Chondrocyte (in vitro differentiated cells): ENCODE measurements around the gene TMEM14C. TPM values are rescaled to one million over a fixed set of nuclear protein-coding genes. Genes with fewer than 3 reads are reported as not detected.

Experiments used
- DNase-seq: peaks from one replicate; pipeline ENCODE4 v3.0.0; 2021; ENCODE audit warnings: mixed read lengths, low spot score
- H3K27ac Mint-ChIP-seq: one replicate; pipeline ENCODE4 v1.8.0; 2021; ENCODE audit warnings: mild to moderate bottlenecking, moderate library complexity, mixed read lengths; ENCODE audit not compliant: unreplicated experiment
- H3K27me3 Mint-ChIP-seq: 2 replicates; pipeline ENCODE4 v1.8.0; 2021; ENCODE audit warnings: low read depth, mixed read lengths
- H3K36me3 Mint-ChIP-seq: 2 replicates; pipeline ENCODE4 v1.8.0; 2021; ENCODE audit warnings: low read depth, mixed read lengths
- H3K4me1 Mint-ChIP-seq: 2 replicates; pipeline ENCODE4 v1.8.0; 2021; ENCODE audit warnings: low read depth, mild to moderate bottlenecking, mixed read lengths
- H3K4me3 Mint-ChIP-seq: one replicate; pipeline ENCODE4 v1.8.0; 2021; ENCODE audit warnings: mild to moderate bottlenecking, moderate library complexity, mixed read lengths; ENCODE audit not compliant: unreplicated experiment
- H3K9me3 Mint-ChIP-seq: 2 replicates; pipeline ENCODE4 v1.8.0; 2021; ENCODE audit warnings: low read depth, mixed read lengths
- CTCF ChIP-seq: fragments of 200-600 bp; sonication (generic); IDR thresholded peaks from 2 replicates; pipeline ENCODE4 v1.5.0; 2021; ENCODE audit warnings: antibody characterized with exemption, mild to moderate bottlenecking, moderate library complexity
- total RNA-seq: library from RNA; stranded (reverse); gene quantifications from 3 replicates; pipeline ENCODE4 v1.2.1, GENCODE V29; 2021

TMEM14C gene
- total RNA-seq, 1 donor from 2014 or later: 117 TPM

GRCh38 chr6:10756085-10756484 lies 33.2 kb downstream of the TMEM14C start:
- Mint-ChIP-seq H3K36me3 (peaks cover 27% of the 10 kb centered on the region), H3K4me3 (no peak overlapping the region), H3K27me3 (no peaks in the 10 kb centered on the region), H3K4me1 (peaks cover 17% of the 10 kb centered on the region), H3K27ac (no peak overlapping the region), H3K9me3 (no peaks in the 10 kb centered on the region)
- DNase-seq: no peak
- TF ChIP-seq CTCF: no peak

DNA sequence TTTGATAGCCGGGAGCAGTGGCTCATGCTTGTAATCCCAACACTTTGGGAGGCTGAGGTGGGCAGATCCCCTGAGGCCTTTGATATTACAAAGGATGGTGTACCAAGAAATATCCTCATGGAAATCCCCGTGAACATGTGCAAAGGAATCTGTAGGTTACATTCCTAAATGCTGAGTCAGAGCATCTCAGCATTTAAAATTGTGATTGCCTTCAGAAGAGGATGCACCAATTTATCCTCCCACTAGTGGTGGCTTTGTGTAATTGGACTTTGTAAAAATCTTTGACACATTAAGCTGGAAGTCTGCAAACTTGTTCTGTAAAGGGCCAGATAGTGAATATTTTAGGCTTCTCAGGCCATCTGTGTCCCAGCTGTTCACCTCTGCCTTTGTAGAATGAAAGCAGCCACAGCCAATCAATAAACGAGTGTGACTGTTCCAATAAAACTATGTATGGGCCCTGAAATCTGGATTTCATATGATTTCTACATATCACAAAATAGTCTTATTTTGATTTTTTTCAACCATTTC lies 36.5 kb downstream of the TMEM14C start:
- Mint-ChIP-seq H3K4me1 (peaks cover 17% of the 10 kb centered on the region), H3K27me3 (no peaks in the 10 kb centered on the region), H3K4me3 (no peak overlapping the region), H3K27ac (peak overlapping the region; percentile 85), H3K9me3 (no peaks in the 10 kb centered on the region), H3K36me3 (peaks cover 16% of the 10 kb centered on the region)
- peak; percentile 81 for TF ChIP-seq CTCF
- DNase-seq: no peak

DNA sequence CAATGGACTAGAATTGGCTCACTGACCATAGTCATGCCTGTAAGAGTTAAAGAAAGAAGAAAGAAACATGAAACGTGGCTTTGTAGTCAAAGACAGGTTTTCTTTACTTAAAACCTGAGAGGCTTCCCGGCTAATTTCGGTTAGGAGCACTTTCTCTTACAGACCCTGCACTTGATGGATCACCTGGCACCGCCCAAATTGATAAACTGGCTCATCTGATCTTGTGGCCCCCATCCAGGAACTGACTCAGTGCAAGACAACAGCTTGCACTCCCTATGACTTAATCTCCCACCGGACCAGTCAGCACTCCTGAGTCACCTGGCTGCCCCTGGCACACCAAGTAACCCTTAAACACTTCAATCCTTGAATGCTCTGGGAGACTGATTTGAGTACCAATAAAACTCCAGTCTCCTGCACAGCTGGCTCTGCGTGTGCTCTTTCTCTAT lies 37.0 kb downstream of the TMEM14C start:
- Mint-ChIP-seq H3K9me3 (no peaks in the 10 kb centered on the region), H3K27me3 (no peaks in the 10 kb centered on the region), H3K4me1 (peaks cover 17% of the 10 kb centered on the region), H3K4me3 (no peak overlapping the region), H3K36me3 (peaks cover 16% of the 10 kb centered on the region), H3K27ac (no peak overlapping the region)
- DNase-seq: no peak
- no peak for TF ChIP-seq CTCF

DNA sequence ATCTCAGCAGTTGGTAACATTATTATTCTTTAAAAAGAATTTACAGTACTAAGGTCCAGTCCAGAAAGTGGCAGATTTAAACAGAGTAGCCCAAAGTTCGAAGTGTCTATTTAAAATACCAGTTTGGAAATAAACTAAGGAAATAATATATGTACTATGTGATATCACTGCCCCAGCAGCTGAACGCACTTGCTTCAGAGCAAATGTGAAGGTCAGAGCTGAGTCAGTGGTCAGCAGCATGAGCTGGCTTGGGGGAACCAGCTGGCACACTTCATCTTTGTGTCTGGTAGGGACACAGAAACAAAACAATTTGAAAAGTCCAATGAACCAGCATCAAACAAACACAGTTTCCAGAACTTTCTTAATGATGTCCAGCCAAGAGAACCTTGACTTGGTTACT lies 40.1 kb downstream of the TMEM14C start:
- TF ChIP-seq CTCF: no peak
- no peaks in the 10 kb centered on the region for H3K27me3 Mint-ChIP-seq
- no peak for DNase-seq
- peaks cover 17% of the 10 kb centered on the region for H3K4me1 Mint-ChIP-seq
- H3K27ac Mint-ChIP-seq: no peak overlapping the region
- H3K9me3 Mint-ChIP-seq: no peaks in the 10 kb centered on the region
- H3K36me3 Mint-ChIP-seq: peaks cover 3% of the 10 kb centered on the region
- H3K4me3 Mint-ChIP-seq: no peak overlapping the region

DNA sequence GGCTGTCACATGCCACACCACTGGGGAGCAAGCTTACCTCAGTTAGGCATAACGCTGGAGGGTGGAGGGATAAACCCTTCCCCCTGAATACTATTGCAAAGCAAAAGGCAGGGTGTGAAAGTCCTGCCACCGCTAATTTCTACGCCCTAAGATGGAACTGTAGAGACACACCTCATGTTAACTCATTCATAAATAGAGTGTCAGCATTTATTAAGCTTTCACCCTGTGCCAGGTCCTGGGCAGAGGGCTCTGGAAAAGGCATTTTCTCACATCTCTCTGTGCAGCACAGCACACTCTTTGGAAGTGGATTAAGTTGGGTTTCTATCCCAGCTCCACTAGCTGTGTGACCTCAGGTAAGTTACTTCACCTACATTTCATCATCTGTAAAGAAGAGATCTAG lies 46.5 kb downstream of the TMEM14C start:
- DNase-seq: no peak
- TF ChIP-seq CTCF: no peak
- Mint-ChIP-seq H3K36me3 (peaks cover 5% of the 10 kb centered on the region), H3K4me1 (no peaks in the 10 kb centered on the region), H3K27me3 (no peaks in the 10 kb centered on the region), H3K9me3 (no peaks in the 10 kb centered on the region), H3K27ac (no peak overlapping the region), H3K4me3 (no peak overlapping the region)
